Natural killer cell (primary cell): Measurements from ENCODE around the gene UST. TPM values are rescaled to one million over a fixed set of nuclear protein-coding genes. Genes with fewer than 3 reads are reported as not detected.

Experiments
- ATAC-seq, 3 donors: fragments of 150-1000 bp in 2 of 3; fragments of 200-7000 bp in 1 of 3; cut with Tn5 transposase; 1 replicate in 1 of 3; 2 replicates in 2 of 3; pipeline ENCODE4 v1.10.0; 2021; ENCODE audit warnings: mild to moderate bottlenecking in 2 of 3, moderate library complexity in 2 of 3
- DNase-seq, 2 donors: peaks; one replicate each; pipeline versions ENCODE4 v3.0.0 to v3.0.0-alpha.2; 2013 to 2021; ENCODE audit warnings: mixed read lengths in 1 of 2
- H3K27ac ChIP-seq: one replicate; pipeline ENCODE4 v1.5.1; 2013; ENCODE audit warnings: mild to moderate bottlenecking, low read length
- H3K27me3 ChIP-seq: one replicate; pipeline ENCODE4 v1.6.1; 2013; ENCODE audit warnings: low read length; ENCODE audit not compliant: control insufficient read depth, insufficient read depth
- H3K36me3 ChIP-seq: one replicate; pipeline ENCODE4 v1.6.1; 2013; ENCODE audit warnings: low read length; ENCODE audit not compliant: control insufficient read depth, insufficient read depth
- H3K4me1 ChIP-seq: one replicate; pipeline ENCODE4 v1.6.1; 2013; ENCODE audit warnings: low read length; ENCODE audit not compliant: control insufficient read depth, insufficient read depth
- H3K4me3 ChIP-seq: one replicate; pipeline ENCODE4 v1.5.1; 2013; ENCODE audit warnings: low read length
- H3K9me3 ChIP-seq: one replicate; pipeline ENCODE4 v1.6.1; 2013; ENCODE audit warnings: low read length; ENCODE audit not compliant: control insufficient read depth, insufficient read depth
- H3K27ac Mint-ChIP-seq, 2 donors: one replicate each; pipeline ENCODE4 v1.8.0; 2022; ENCODE audit warnings: mild to moderate bottlenecking in 2 of 2, mixed read lengths in 2 of 2, moderate library complexity in 1 of 2
- H3K27me3 Mint-ChIP-seq, 2 donors: one replicate each; pipeline ENCODE4 v1.8.0; 2022; ENCODE audit warnings: low read depth in 2 of 2, mixed read lengths in 2 of 2
- H3K36me3 Mint-ChIP-seq: one replicate; pipeline ENCODE4 v1.8.0; 2022; ENCODE audit warnings: mixed read lengths
- H3K4me1 Mint-ChIP-seq, 2 donors: one replicate each; pipeline ENCODE4 v1.8.0; 2022; ENCODE audit warnings: mixed read lengths in 2 of 2
- H3K4me3 Mint-ChIP-seq: one replicate; pipeline ENCODE4 v1.8.0; 2022; ENCODE audit warnings: mild to moderate bottlenecking, moderate library complexity, mixed read lengths
- H3K9me3 Mint-ChIP-seq, 2 donors: one replicate each; pipeline ENCODE4 v1.8.0; 2022; ENCODE audit warnings: mixed read lengths in 2 of 2
- CTCF ChIP-seq: fragments of 200-600 bp; IDR thresholded peaks from one replicate; pipeline ENCODE4 v1.8.0; 2022; ENCODE audit warnings: antibody characterized with exemption
- WGBS: methylation state at CpG from one replicate; pipeline ENCODE4 v1.1.7; 2013; ENCODE audit warnings: missing lambda C conversion rate; ENCODE audit not compliant: insufficient coverage; 5-methylcytosine and 5-hydroxymethylcytosine counted together
- intact Hi-C: fragments of 100-400 bp; cut with micrococcal nuclease; formaldehyde crosslinking; loops from one replicate; pipeline ENCODE4 v1.14.2; 2022
- total RNA-seq, 4 donors: library from RNA; stranded (reverse); fragments of 120-200 nt in 1 of 4; gene quantifications; one replicate each; pipeline versions ENCODE4 v1.2.3 to v1.2.4, GENCODE V29; 2013 to 2022

Gene UST
- total RNA-seq, 3 donors from 2014 or later (not counting 1 experiment from before 2014, with no cell fraction given), result 6.3 to 11.9 (median 10.6) TPM

- H3K27ac Mint-ChIP-seq, result no peak overlapping the region
- H3K4me1 Mint-ChIP-seq, result peaks cover 4 to 5% of the 10 kb centered on the region in 2 donors
- no peak overlapping the region for H3K4me3 ChIP-seq
- H3K4me3 Mint-ChIP-seq, result no peak overlapping the region
- ATAC-seq (no peak), DNase-seq (no peak)
- no peaks in the 10 kb centered on the region for H3K4me1 ChIP-seq
- H3K27ac ChIP-seq, result no peak overlapping the region
- H3K36me3 ChIP-seq, result peaks cover 18% of the 10 kb centered on the region
- H3K36me3 Mint-ChIP-seq, result no peaks in the 10 kb centered on the region
- no peaks in the 10 kb centered on the region for H3K27me3 Mint-ChIP-seq
- intact Hi-C loops, result no loop called here
- no peaks in the 10 kb centered on the region for H3K27me3 ChIP-seq
- WGBS, result 95% methylated on average over 7 of the region's 10 CpGs
- no peak for TF ChIP-seq CTCF
- no peaks in the 10 kb centered on the region for H3K9me3 Mint-ChIP-seq
- H3K9me3 ChIP-seq, result no peaks in the 10 kb centered on the region
Observed at GRCh38 chr6:149078211-149078782, 331.5 kb downstream of the UST start.

DNA sequence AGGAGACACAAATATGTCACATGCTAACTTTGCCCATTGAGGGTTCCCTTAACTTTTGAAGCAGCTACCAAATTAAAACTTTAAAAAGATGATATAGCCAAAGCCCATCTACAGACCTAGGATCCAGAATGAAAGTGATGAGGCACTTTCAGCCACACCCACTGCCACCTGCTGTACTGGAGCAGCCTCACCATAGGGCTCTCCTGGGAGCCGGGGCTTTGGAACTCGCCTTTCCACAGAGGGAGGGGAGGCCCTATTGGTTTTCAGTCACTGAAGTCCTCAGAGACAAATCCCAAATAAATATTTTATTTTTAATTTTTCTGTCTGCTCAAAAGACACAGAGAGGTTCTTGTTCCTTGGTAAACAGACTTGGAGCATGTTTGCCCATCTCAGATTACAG is 332.6 kb downstream of the UST start:
- Histone ChIP-seq H3K36me3 (peaks cover 16% of the 10 kb centered on the region), H3K9me3 (no peaks in the 10 kb centered on the region), H3K27ac (no peak overlapping the region), H3K4me3 (no peak overlapping the region), H3K4me1 (no peaks in the 10 kb centered on the region), H3K27me3 (no peaks in the 10 kb centered on the region)
- Mint-ChIP-seq H3K36me3 (no peaks in the 10 kb centered on the region), H3K27me3 (no peaks in the 10 kb centered on the region), H3K4me3 (no peak overlapping the region), H3K9me3 (no peaks in the 10 kb centered on the region), H3K4me1 (peaks cover 4 to 5% of the 10 kb centered on the region in 2 donors), H3K27ac (no peak overlapping the region)
- WGBS, result 81% methylated on average over 2 of the region's 2 CpGs
- TF ChIP-seq CTCF, result no peak
- intact Hi-C loops, result no loop called here
- DNase-seq (no peak), ATAC-seq (no peak)

DNA sequence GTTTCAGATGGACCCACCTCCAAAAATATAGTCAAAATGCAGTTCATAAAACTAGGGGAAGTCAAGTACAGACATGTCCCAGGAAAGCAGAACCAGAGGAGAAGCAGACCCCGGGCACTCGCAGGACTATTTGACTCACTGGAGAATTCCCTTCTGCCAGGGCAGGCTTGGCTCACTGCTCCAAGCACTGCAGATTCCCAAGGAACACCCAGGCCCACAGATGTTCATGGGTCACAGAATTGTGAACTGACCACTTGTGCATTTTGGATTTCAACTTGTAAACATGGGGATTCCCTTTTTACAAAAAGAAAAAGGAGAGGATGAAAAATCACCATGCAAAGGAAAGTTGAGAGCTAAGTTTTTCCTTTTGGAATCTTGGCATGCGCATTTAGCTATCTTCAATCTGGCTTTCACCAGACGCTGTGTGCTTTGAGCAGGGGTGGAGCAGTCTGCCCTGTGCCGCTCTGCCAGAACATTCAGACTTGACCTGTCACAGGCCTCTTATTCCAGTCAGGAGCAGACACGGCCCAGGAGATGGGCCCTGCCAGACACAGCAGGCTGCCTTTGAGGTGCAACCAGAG is 333.2 kb downstream of the UST start:
- H3K27ac ChIP-seq, result no peak overlapping the region
- intact Hi-C loops, result loop anchor here (5.0 kb wide), 1 partner anchor 53 kb away; no protein-coding TSS in a partner anchor
- Mint-ChIP-seq H3K9me3 (no peaks in the 10 kb centered on the region), H3K4me3 (no peak overlapping the region), H3K27me3 (no peaks in the 10 kb centered on the region), H3K27ac (no peak overlapping the region), H3K4me1 (peaks cover 4 to 5% of the 10 kb centered on the region in 2 donors), H3K36me3 (no peaks in the 10 kb centered on the region)
- no peaks in the 10 kb centered on the region for H3K9me3 ChIP-seq
- ATAC-seq (no peak), DNase-seq (no peak)
- WGBS, result 83% methylated on average over 6 of the region's 6 CpGs
- H3K4me1 ChIP-seq, result no peaks in the 10 kb centered on the region
- TF ChIP-seq CTCF, result no peak
- H3K4me3 ChIP-seq, result no peak overlapping the region
- peaks cover 11% of the 10 kb centered on the region for H3K36me3 ChIP-seq
- no peaks in the 10 kb centered on the region for H3K27me3 ChIP-seq

DNA sequence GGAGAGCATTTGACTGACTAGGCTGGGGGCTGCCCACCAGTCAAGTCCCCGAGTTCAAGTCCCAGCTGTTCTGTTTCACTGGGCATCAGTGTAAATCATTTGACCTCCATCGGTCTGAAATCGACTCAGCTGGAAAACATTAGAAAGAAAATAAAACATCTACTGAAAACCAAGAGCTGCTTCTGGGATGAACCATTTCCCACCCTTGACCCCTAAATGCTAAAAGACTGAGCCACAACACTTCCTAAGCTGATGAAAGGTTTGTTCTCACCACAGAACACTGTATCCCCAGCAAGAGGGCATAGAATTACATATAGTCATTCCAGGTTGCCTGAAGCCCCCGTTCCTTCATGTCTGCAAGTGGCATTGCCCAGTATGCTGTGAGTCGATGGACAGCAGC is 333.7 kb downstream of the UST start:
- Histone ChIP-seq H3K4me1 (no peaks in the 10 kb centered on the region), H3K27me3 (no peaks in the 10 kb centered on the region), H3K36me3 (peaks cover 8% of the 10 kb centered on the region), H3K9me3 (no peaks in the 10 kb centered on the region), H3K27ac (no peak overlapping the region), H3K4me3 (no peak overlapping the region)
- no peak for TF ChIP-seq CTCF
- Mint-ChIP-seq H3K36me3 (no peaks in the 10 kb centered on the region), H3K4me1 (peaks cover 0 to 4% of the 10 kb centered on the region in 2 donors), H3K4me3 (no peak overlapping the region), H3K27ac (no peak overlapping the region), H3K27me3 (no peaks in the 10 kb centered on the region), H3K9me3 (no peaks in the 10 kb centered on the region)
- no peak for DNase-seq
- 92% methylated on average over 5 of the region's 5 CpGs for WGBS
- no peak for ATAC-seq
- intact Hi-C loops, result loop anchor here (5.0 kb wide), 1 partner anchor 53 kb away; no protein-coding TSS in a partner anchor
